Muscle of leg (tissue), 16 donors: ENCODE results near the gene INTS6. TPM values are rescaled to one million over a fixed set of nuclear protein-coding genes. Genes with fewer than 3 reads are reported as not detected.
A peak's percentile ranks its signal among the peaks of the same experiment; 100 is the strongest.

ENCODE experiments used
- DNase-seq: peaks from one replicate; pipeline ENCODE4 v3.0.0; 2013
- H3K27ac ChIP-seq: one replicate; pipeline ENCODE4 v1.5.1; 2013; ENCODE audit warnings: mild to moderate bottlenecking, low read length, control low read depth
- H3K27me3 ChIP-seq: one replicate; pipeline ENCODE4 v1.6.1; 2013; ENCODE audit warnings: low read length; ENCODE audit not compliant: control insufficient read depth, insufficient read depth
- H3K36me3 ChIP-seq: one replicate; pipeline ENCODE4 v1.6.1; 2013; ENCODE audit warnings: low read length; ENCODE audit not compliant: control insufficient read depth, insufficient read depth
- H3K4me1 ChIP-seq: one replicate; pipeline ENCODE4 v1.6.1; 2013; ENCODE audit warnings: low read length; ENCODE audit not compliant: control insufficient read depth, insufficient read depth
- H3K4me3 ChIP-seq: one replicate; pipeline ENCODE4 v1.5.1; 2013; ENCODE audit warnings: low read length, control low read depth
- H3K9me3 ChIP-seq: replicated peaks from 2 replicates; pipeline ENCODE4 v1.6.1; 2013; ENCODE audit warnings: low read depth, low read length; ENCODE audit not compliant: control insufficient read depth
- whole genome bisulfite sequencing: methylation state at CpG from one replicate; pipeline ENCODE4 v1.1.5; 2013; ENCODE audit warnings: missing lambda C conversion rate; ENCODE audit not compliant: insufficient coverage; 5-methylcytosine and 5-hydroxymethylcytosine counted together
- long read RNA-seq, 11 donors: transcript quantifications; one replicate each; lab custom pipeline, GENCODE V29; 2026
- polyA plus RNA-seq, 8 donors: library from polyadenylated mRNA; unstranded; fragments of 120-200 nt; gene quantifications; one replicate each; pipeline versions ENCODE4 v1.2.1 to v1.2.3, GENCODE V29; 2013; ENCODE audit warnings: inconsistent platforms in 1 of 8, low replicate concordance in 1 of 8; ENCODE audit not compliant: insufficient read length in 8 of 8, insufficient read depth in 1 of 8
- total RNA-seq: library from RNA; stranded (reverse); fragments of 120-200 nt; gene quantifications from one replicate; pipeline ENCODE4 v1.2.4, GENCODE V29; 2013

Gene INTS6, protein sequence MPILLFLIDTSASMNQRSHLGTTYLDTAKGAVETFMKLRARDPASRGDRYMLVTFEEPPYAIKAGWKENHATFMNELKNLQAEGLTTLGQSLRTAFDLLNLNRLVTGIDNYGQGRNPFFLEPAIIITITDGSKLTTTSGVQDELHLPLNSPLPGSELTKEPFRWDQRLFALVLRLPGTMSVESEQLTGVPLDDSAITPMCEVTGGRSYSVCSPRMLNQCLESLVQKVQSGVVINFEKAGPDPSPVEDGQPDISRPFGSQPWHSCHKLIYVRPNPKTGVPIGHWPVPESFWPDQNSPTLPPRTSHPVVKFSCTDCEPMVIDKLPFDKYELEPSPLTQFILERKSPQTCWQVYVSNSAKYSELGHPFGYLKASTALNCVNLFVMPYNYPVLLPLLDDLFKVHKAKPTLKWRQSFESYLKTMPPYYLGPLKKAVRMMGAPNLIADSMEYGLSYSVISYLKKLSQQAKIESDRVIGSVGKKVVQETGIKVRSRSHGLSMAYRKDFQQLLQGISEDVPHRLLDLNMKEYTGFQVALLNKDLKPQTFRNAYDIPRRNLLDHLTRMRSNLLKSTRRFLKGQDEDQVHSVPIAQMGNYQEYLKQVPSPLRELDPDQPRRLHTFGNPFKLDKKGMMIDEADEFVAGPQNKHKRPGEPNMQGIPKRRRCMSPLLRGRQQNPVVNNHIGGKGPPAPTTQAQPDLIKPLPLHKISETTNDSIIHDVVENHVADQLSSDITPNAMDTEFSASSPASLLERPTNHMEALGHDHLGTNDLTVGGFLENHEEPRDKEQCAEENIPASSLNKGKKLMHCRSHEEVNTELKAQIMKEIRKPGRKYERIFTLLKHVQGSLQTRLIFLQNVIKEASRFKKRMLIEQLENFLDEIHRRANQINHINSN
- total RNA-seq (27.7 TPM), polyA plus RNA-seq (10 to 100 TPM; 16.9 to 23.5 (median 19.7) TPM)
- long read RNA-seq, donor 1, partial matches to known transcripts = 0 of 2 reads
- long read RNA-seq, donor 1, other reads (novel, unspliced or antisense) = 0 of 2 reads
- long read RNA-seq, donor 2 = 0 reads
- long read RNA-seq, donor 3, full-length matches to known transcripts = 6 of 6 reads
- long read RNA-seq, donor 3, partial matches to known transcripts = 0 of 6 reads
- long read RNA-seq, donor 3, other reads (novel, unspliced or antisense) = 0 of 6 reads
- long read RNA-seq, donor 4, partial matches to known transcripts = 0 of 2 reads
- long read RNA-seq, donor 4, other reads (novel, unspliced or antisense) = 0 of 2 reads
- long read RNA-seq, donor 5, full-length matches to known transcripts = 10 of 10 reads
- long read RNA-seq, donor 5, partial matches to known transcripts = 0 of 10 reads
- long read RNA-seq, donor 5, other reads (novel, unspliced or antisense) = 0 of 10 reads
- long read RNA-seq, donor 6, full-length matches to known transcripts = 6 of 6 reads
- long read RNA-seq, donor 6, partial matches to known transcripts = 0 of 6 reads
- long read RNA-seq, donor 6, other reads (novel, unspliced or antisense) = 0 of 6 reads
- long read RNA-seq, donor 7, full-length matches to known transcripts = 3 of 3 reads
- long read RNA-seq, donor 7, partial matches to known transcripts = 0 of 3 reads
- long read RNA-seq, donor 7, other reads (novel, unspliced or antisense) = 0 of 3 reads
- long read RNA-seq, donor 8, full-length matches to known transcripts = 3 of 3 reads
- long read RNA-seq, donor 8, partial matches to known transcripts = 0 of 3 reads
- long read RNA-seq, donor 8, other reads (novel, unspliced or antisense) = 0 of 3 reads
- long read RNA-seq, donor 9, partial matches to known transcripts = 0 of 1 reads
- long read RNA-seq, donor 9, other reads (novel, unspliced or antisense) = 0 of 1 reads
- long read RNA-seq, donor 10, full-length matches to known transcripts = 6 of 6 reads
- long read RNA-seq, donor 10, partial matches to known transcripts = 0 of 6 reads
- long read RNA-seq, donor 10, other reads (novel, unspliced or antisense) = 0 of 6 reads
- long read RNA-seq, donor 11, full-length matches to known transcripts = 2 of 2 reads
- long read RNA-seq, donor 11, partial matches to known transcripts = 0 of 2 reads
- long read RNA-seq, donor 11, other reads (novel, unspliced or antisense) = 0 of 2 reads

DNA sequence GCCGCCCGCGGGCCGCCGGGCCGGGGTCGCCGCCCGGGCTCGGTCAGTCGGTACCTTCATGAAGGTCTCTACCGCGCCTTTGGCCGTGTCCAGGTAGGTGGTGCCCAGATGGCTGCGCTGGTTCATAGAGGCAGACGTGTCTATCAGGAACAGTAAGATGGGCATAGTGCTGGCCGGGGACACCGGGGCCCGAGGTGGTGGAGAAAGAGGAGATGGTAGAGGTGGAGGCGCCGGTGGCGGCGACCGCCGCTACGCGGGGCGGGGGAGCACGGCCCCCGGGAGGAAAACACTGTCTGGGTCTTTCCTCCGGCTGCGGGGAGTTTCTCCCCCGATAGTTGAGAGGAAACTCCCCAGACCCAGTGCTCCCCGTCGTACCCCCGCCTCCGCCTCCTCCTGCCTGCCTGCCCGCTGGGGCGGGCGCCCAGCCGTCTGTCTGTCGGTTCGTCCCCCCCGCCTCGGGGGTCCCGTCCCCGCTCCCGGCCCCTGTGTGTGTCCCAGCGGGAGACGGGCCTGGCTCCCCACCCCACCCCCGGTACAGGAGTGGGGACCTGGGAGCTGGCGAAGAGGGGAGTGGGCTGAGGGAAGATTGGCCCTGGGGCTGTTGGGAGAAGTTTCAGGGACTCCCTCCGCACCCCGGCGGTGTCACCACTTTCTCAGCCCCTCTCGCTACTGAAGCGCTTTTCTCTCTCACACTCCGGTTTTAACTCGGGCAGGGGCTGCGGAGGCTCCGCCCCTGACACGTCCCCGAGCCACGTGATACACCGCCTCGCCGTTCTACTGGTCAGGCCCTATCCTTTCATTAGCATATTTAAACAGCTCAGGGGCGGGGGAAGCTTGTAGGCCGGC lies at the start of gene INTS6:
TSS of gene INTS6 (minus strand) at position 676 of the 846 bp plus-strand sequence. CDS start at position 165, 511 bp downstream.
- H3K9me3 ChIP-seq = no peaks in the 10 kb centered on the region
- H3K27me3 ChIP-seq = no peaks in the 10 kb centered on the region
- peak within 1 kb of the TSS; percentile 96 for H3K27ac ChIP-seq
- DNase-seq = peak; percentile 100
- WGBS = under 1% methylated on average over 41 of the region's 69 CpGs
- peaks cover 4% of the 10 kb centered on the region for H3K4me1 ChIP-seq
- peaks cover 19% of the 10 kb centered on the region for H3K36me3 ChIP-seq
- peak within 1 kb of the TSS; percentile 96 for H3K4me3 ChIP-seq

DNA sequence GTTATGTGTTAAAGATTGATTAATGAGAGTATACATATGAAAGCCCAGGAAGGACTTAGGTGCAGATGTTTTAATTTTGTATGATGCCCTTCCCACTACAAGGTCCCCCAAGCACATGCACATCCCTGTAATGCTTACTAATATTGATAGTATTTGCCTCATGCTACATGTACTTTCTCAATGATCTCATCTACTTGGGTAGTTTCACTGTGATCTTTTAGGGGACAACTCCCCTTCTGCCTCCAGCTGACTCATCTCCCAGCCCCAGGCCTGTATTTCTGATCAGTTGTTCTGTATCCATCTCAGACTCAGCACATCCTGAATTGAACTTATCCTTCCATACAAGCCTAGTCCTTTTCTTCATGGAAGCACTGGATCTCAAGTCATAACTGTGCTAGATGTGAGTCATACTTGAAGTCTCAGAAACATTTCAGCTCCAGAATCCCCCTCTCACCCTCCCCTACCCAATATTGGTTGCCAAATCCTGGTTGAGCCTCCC lies 49.4 kb upstream of the INTS6 start:
- Histone ChIP-seq H3K4me3 (no peak overlapping the region), H3K27me3 (no peaks in the 10 kb centered on the region), H3K4me1 (no peaks in the 10 kb centered on the region), H3K27ac (no peak overlapping the region), H3K36me3 (no peaks in the 10 kb centered on the region), H3K9me3 (no peaks in the 10 kb centered on the region)
- no peak for DNase-seq

DNA sequence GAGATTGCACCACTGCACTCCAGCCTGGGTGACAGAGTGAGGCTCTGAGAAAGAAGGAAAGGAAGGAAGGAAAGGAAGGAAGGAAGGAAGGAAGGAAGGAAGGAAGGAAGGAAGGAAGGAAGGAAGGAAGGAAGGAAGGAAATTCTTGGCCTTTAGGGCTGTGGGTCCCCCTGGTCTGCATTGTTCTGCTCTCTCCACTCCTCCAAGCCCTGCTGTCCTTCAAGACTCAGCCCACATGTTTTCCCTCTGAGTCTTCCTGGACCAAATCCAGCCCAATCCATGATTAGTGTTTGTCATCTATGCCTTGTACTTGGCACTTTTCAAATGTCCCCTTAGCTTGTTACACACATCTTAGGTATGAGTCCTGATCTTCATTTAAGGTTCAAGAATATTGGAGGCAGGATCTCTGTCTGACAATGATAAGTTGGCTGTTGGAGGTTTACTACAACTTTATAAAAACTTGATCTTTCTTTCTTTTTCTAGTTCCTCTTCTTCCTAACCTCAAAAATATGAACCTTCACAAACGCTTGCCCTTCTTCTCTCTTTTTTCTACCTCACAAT lies 48.8 kb upstream of the INTS6 start:
- no CpG with 5 or more reads among the region's 1 CpG for WGBS
- Histone ChIP-seq H3K27me3 (no peaks in the 10 kb centered on the region), H3K27ac (no peak overlapping the region), H3K4me1 (no peaks in the 10 kb centered on the region), H3K36me3 (no peaks in the 10 kb centered on the region), H3K4me3 (no peak overlapping the region), H3K9me3 (no peaks in the 10 kb centered on the region)
- no peak for DNase-seq

DNA sequence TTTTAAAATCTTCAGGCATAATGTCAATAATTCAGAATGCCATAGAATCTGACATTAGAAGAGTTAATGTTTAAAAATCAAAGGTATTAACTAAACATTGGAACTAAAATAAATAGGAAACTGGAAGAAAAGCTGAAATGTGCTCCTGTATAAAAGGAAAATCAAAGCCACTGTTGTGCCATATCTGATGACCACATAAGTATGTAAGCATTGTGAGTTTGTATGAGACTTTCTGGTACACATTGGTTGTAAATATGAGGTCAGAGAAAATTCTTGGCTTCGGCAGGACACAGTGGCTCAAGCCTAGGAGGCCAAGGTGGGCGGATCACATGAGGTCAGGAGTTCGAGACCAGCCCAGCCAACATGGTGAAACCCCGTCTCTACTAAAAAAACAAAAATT lies 48.3 kb upstream of the INTS6 start:
- Histone ChIP-seq H3K27ac (no peak overlapping the region), H3K4me3 (no peak overlapping the region), H3K36me3 (no peaks in the 10 kb centered on the region), H3K9me3 (no peaks in the 10 kb centered on the region), H3K4me1 (no peaks in the 10 kb centered on the region), H3K27me3 (no peaks in the 10 kb centered on the region)
- 80% methylated on average over 1 of the region's 4 CpGs for WGBS
- DNase-seq = no peak

DNA sequence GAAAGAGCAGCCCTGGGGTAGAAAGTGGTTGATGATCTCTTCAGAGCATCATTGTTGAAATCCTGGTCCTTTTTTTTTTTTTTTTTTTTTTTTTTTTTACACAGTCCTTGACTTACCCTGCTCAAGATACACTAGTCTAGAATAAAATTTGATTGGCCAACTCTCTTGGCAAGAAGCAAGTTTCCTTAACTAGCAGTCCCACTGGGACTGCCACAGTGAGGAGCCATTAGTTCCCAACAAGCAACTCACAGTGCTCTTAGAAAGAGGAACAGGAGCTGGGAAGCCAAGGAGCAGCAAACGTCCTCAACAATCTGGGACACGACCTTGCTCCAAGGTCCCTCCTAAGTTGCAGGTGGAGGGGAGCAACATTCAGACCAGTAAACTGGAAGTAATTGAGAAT lies 47.9 kb upstream of the INTS6 start:
- H3K9me3 ChIP-seq = no peaks in the 10 kb centered on the region
- no peak overlapping the region for H3K4me3 ChIP-seq
- no peaks in the 10 kb centered on the region for H3K27me3 ChIP-seq
- no peaks in the 10 kb centered on the region for H3K36me3 ChIP-seq
- DNase-seq = peak; percentile 5
- no peaks in the 10 kb centered on the region for H3K4me1 ChIP-seq
- no CpG with 5 or more reads among the region's 2 CpGs for WGBS
- no peak overlapping the region for H3K27ac ChIP-seq

DNA sequence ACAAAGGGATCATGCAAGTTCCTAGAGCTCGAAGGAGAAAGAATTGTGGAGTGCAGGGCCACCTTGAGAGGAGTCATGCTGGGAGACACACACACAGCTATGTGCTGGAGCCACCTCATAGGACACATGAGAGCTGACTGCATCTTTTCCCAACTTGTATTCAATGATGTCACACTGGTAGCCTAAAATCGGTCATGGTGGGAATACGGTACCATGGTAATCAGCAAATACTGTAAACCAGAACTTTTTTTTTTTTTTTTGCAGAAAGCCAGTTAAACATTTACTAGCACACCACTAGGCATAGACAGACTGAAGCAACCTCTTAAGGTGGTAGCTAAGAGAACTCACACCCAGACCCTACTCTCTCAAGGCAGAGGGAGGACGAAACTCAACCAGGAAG lies 47.0 kb upstream of the INTS6 start:
- no peak for DNase-seq
- Histone ChIP-seq H3K9me3 (no peaks in the 10 kb centered on the region), H3K4me1 (no peaks in the 10 kb centered on the region), H3K36me3 (no peaks in the 10 kb centered on the region), H3K27me3 (no peaks in the 10 kb centered on the region), H3K27ac (no peak overlapping the region), H3K4me3 (no peak overlapping the region)
- 75% methylated on average over 1 of the region's 4 CpGs for WGBS

DNA sequence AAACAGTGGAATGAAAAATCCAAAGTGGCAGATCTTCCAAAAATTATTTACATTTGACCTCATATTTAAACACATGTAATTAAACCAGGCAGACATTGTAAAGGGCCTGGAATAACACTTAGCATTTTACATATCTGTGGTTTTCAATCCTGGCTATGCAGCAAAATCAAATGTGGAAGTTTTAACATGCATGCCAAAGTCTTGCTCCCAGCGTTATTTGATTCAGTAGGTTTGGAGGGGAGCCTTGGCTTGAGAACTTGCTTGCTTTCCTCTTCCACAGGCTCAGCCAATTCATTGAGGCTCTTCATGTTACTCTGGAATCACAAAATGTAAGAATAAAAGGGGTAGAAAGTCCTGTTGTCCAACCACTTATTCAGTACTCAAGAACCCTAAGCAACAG lies 42.5 kb upstream of the INTS6 start:
- Histone ChIP-seq H3K27me3 (no peaks in the 10 kb centered on the region), H3K4me3 (no peak overlapping the region), H3K4me1 (no peaks in the 10 kb centered on the region), H3K36me3 (no peaks in the 10 kb centered on the region), H3K27ac (no peak overlapping the region), H3K9me3 (no peaks in the 10 kb centered on the region)
- no CpG with 5 or more reads among the region's 1 CpG for WGBS
- DNase-seq = peak; percentile 80

DNA sequence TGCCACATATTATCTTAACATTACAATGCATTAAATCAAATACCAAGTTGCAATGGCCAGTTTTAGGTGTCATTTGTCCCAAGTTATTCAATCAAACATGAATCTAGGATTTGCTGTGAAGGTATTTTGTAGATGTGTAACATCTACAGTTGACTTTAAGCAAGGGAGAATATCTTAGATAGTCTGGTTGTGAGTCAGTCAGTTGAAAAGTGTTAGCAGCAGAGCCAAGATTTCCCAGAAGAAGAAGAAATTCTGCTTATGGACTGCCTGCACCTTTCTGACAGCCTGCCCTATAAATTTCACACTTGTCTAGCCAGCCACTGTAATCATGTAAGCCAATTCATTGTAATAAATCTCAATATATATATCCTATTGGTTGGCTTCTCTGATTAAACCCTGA lies 41.3 kb upstream of the INTS6 start:
- no peak for DNase-seq
- H3K27me3 ChIP-seq = no peaks in the 10 kb centered on the region

More for the DNA sequence above, 41.3 kb upstream of the INTS6 start:
- Histone ChIP-seq H3K4me3 (no peak overlapping the region), H3K36me3 (no peaks in the 10 kb centered on the region), H3K27ac (no peak overlapping the region), H3K4me1 (no peaks in the 10 kb centered on the region), H3K9me3 (no peaks in the 10 kb centered on the region)
